NCI-H128 (cell line): ENCODE measurements around the gene KLHL14.
"Not testable (repeated sequence)": the region's sequence is repeated elsewhere in the genome, so short reads cannot be mapped to it uniquely, and the experiment has no call there.

Experiments
- DNase-seq: peaks from one replicate; lab custom pipeline; 2025; ENCODE audit not compliant: unreplicated experiment; lab: John Stamatoyannopoulos, UW

KLHL14 gene

DNA sequence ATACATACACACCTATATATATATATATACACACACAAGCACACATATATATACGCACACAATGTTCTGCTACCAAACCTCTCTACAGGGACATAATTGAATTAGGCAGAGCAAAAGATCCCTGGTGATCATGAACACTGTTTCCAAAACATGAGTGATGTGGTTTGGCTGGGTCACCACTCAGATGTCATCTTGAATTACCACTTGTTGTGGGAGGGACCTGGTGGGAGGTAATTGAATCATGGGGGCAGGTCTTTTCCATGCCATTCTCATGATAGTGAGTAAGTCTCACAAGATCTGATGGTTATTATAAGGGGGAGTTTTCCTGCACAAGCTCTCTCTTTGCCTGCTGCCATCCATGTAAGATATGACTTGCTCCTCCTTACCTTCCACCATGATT, 135.2 kb downstream of the KLHL14 start:
- DNase-seq: not testable (repeated sequence)

DNA sequence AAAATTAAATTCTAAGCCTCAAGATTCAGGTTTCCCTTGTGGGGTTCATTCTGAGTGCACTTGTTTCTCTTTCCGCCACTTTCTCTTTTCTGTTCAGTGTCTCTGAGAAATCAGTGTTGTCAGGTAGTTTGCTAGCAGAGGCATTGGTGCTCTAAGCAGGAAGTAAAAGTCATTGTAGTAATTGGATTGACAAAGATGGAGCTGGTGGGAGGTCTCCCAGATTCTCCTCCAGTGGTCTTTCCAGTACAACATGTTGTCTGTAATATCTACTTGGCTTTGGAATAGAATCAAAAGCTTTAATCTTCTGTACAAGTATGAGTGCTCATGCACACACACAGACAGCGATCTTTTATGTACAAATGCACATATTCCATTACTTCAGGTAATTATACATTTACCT, 135.6 kb downstream of the KLHL14 start:
- DNase-seq: no peak

- no peak for DNase-seq
These were observed 137.9 kb downstream of the KLHL14 start for GRCh38 chr18:32634876-32635431.

GRCh38 chr18:32629981-32630700, 142.7 kb downstream of the KLHL14 start:
- no peak for DNase-seq

GRCh38 chr18:32629292-32629691, 143.5 kb downstream of the KLHL14 start:
- no peak for DNase-seq

DNA sequence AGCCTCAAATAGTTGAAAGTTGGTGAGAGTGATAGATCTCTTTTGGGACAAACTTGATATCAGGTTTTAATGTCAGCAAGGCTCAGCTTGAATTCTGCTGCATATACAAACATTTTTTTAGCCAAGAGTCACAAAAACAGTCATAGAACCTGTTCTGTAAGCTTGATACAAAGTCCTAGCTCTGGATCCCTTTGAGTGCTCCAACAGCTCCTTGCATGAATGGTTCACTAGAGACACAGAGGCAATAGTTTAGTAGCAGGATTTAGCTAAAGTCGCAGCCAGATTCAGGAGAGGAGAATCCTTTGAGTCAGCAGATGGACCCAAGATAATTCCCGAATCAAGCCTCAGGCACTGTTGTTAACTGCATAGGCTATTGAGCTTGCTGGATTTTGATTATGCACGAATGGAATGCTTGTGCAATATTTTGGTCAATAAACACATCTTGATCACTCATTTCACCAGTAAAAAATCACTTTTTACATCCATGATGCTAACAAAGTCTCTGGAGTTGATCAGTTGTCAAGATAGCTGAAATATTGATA, 148.6 kb downstream of the KLHL14 start:
- no peak for DNase-seq

DNA sequence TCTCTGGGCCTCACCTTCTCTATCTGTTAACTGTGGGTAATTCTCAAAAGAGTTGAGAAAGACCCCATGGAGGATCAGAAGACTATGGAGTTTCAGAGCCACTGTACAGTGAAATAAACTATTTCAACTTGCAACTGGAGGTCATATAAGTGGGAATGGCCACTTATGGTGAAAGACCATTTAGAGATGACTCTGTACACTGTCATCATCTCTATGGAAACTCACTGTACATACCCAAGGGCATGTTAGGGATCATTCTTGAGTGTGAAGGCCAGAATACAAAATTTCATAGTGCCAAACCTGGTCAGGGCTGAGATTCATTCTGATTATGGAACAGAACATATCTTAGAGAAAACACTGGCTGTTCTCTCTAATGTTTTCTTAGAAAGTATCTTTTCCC, 149.3 kb downstream of the KLHL14 start:
- no peak for DNase-seq
